ENCODE measurements around the gene DLGAP1.

GRCh38 chr18:3879114-3879835 is 575.8 kb downstream of the DLGAP1 start:
- TF ChIP-seq POLR2A (IDR thresholded peaks at IDR 0.05; ENCODE audit: extremely low read depth, insufficient read length) (no peak), CTCF (IDR thresholded peaks at IDR 0.05; ENCODE audit: low read depth, low read length) (no peak), MAX (IDR thresholded peaks at IDR 0.05; ENCODE audit: low read depth, low read length) (no peak), MYC (IDR thresholded peaks at IDR 0.05; ENCODE audit: low read depth, low read length) (no peak)

All from NB4 (cell line).